ENCODE data around the gene RAB4A. TPM values are rescaled to one million over a fixed set of nuclear protein-coding genes. Genes with fewer than 3 reads are reported as not detected.

RAB4A gene
- total and polyA plus RNA-seq, 2 of the 13 experiments (the other 11 are each of a cell fraction or from before 2014, with no cell fraction given): 56.0 to 80.1 TPM

- TF ChIP-seq ZHX2 (IDR thresholded peaks at IDR 0.05; ENCODE audit: low read depth) (no peak), ZHX2 (CRISPR knock-in tag; IDR thresholded peaks at IDR 0.05; ENCODE audit: borderline replicate concordance) (no peak), FOXJ3 (CRISPR knock-in tag; IDR thresholded peaks at IDR 0.05; ENCODE audit: borderline replicate concordance) (no peak), ZNF660 (CRISPR knock-in tag; IDR thresholded peaks at IDR 0.05; ENCODE audit: borderline replicate concordance, low read depth) (no peak), PLRG1 (conservative IDR thresholded peaks at IDR 0.05) (no peak), ZNF549 (CRISPR knock-in tag; IDR thresholded peaks at IDR 0.05) (no peak), HIC2 (CRISPR knock-in tag; IDR thresholded peaks at IDR 0.05; ENCODE audit: low read depth) (peak; percentile 61; the same call in 1 of the 2 replicates), ZNF609 (CRISPR knock-in tag; IDR thresholded peaks at IDR 0.05; ENCODE audit: borderline replicate concordance) (peak; percentile 68; the same call in 1 of the 2 replicates), ZKSCAN1 (IDR thresholded peaks at IDR 0.05; ENCODE audit: low read length) (no peak), SMC3 (IDR thresholded peaks at IDR 0.05; ENCODE audit: low read length) (no peak), ZNF607 (CRISPR knock-in tag; IDR thresholded peaks at IDR 0.05; ENCODE audit: borderline replicate concordance) (no peak), PRDM15 (CRISPR knock-in tag; IDR thresholded peaks at IDR 0.05) (no peak)
Measured at GRCh38 chr1:229273507-229274232, 2.8 kb downstream of the RAB4A start (continued).

Data from HepG2 (cell line).